GM23338 (cell line): ENCODE results near the gene LPO. TPM values are rescaled to one million over a fixed set of nuclear protein-coding genes. Genes with fewer than 3 reads are reported as not detected.
A peak's percentile ranks its signal among the peaks of the same experiment; 100 is the strongest.

ENCODE experiments used
- ATAC-seq: fragments of 200-7000 bp; cut with Tn5 transposase; 3 replicates; pipeline ENCODE4 v1.9.1; 2020
- DNase-seq: peaks from one replicate; pipeline ENCODE4 v3.0.0-alpha.2; 2015; ENCODE audit warnings: low spot score
- H2AFZ ChIP-seq: fragments of 200-600 bp; sonication (generic); 2 replicates; pipeline ENCODE4 v1.8.0; 2016; ENCODE audit warnings: antibody characterized with exemption, mild to moderate bottlenecking, moderate library complexity
- H3F3A ChIP-seq: fragments of 200-600 bp; sonication (generic); replicated peaks from 2 replicates; pipeline ENCODE4 v1.8.0; 2017; ENCODE audit warnings: antibody characterized with exemption, mixed run types, low read depth
- H3K27ac ChIP-seq: fragments of 200-600 bp; sonication (generic); 2 replicates; pipeline ENCODE4 v1.6.1; 2016; ENCODE audit warnings: low read depth
- H3K27me3 ChIP-seq: fragments of 200-600 bp; sonication (generic); 2 replicates; pipeline ENCODE4 v1.8.0; 2016; ENCODE audit warnings: mild to moderate bottlenecking, mixed run types, moderate library complexity; ENCODE audit not compliant: insufficient read depth
- H3K36me3 ChIP-seq: fragments of 200-600 bp; sonication (generic); 2 replicates; pipeline ENCODE4 v1.8.0; 2016; ENCODE audit warnings: mild to moderate bottlenecking; ENCODE audit not compliant: insufficient read depth
- H3K4me1 ChIP-seq: fragments of 200-600 bp; sonication (generic); 2 replicates; pipeline ENCODE4 v1.8.0; 2016; ENCODE audit warnings: mild to moderate bottlenecking, moderate library complexity; ENCODE audit not compliant: insufficient read depth
- H3K4me2 ChIP-seq: fragments of 200-600 bp; sonication (generic); 2 replicates; pipeline ENCODE4 v1.7.1; 2017; ENCODE audit warnings: mixed run types
- H3K4me3 ChIP-seq: fragments of 200-600 bp; sonication (generic); 2 replicates; pipeline ENCODE4 v1.6.1; 2016; ENCODE audit warnings: mixed run types
- H3K79me2 ChIP-seq: fragments of 200-600 bp; sonication (generic); replicated peaks from 2 replicates; pipeline ENCODE4 v1.8.0; 2017; ENCODE audit warnings: mild to moderate bottlenecking; ENCODE audit not compliant: insufficient read depth
- H3K9me2 ChIP-seq: fragments of 200-600 bp; sonication (generic); 2 replicates; pipeline ENCODE4 v1.8.0; 2017; ENCODE audit not compliant: insufficient read depth
- H4K20me1 ChIP-seq: fragments of 200-600 bp; sonication (generic); replicated peaks from 2 replicates; pipeline ENCODE4 v1.8.0; 2017; ENCODE audit warnings: mild to moderate bottlenecking; ENCODE audit not compliant: insufficient read depth
- H3K27ac Mint-ChIP-seq: 2 replicates; pipeline ENCODE4 v1.8.0; 2020; ENCODE audit warnings: inconsistent platforms, mild to moderate bottlenecking, moderate library complexity, mixed read lengths
- H3K27me3 Mint-ChIP-seq: 3 replicates; pipeline ENCODE4 v1.8.0; 2022; ENCODE audit warnings: low read depth, mild to moderate bottlenecking, moderate library complexity, mixed read lengths, inconsistent platforms; ENCODE audit not compliant: insufficient read depth, poor library complexity
- H3K36me3 Mint-ChIP-seq: 3 replicates; pipeline ENCODE4 v1.8.0; 2021; ENCODE audit warnings: low read depth, mild to moderate bottlenecking, inconsistent platforms, moderate library complexity, mixed read lengths
- H3K4me1 Mint-ChIP-seq: 3 replicates; pipeline ENCODE4 v1.8.0; 2020; ENCODE audit warnings: mild to moderate bottlenecking, inconsistent platforms, mixed read lengths
- H3K4me3 Mint-ChIP-seq: 3 replicates; pipeline ENCODE4 v1.8.0; 2021; ENCODE audit warnings: moderate library complexity, mild to moderate bottlenecking, inconsistent platforms, mixed read lengths
- H3K9me3 Mint-ChIP-seq: 3 replicates; pipeline ENCODE4 v1.8.0; 2020; ENCODE audit warnings: moderate library complexity, mild to moderate bottlenecking, inconsistent platforms, mixed read lengths
- CREB1 ChIP-seq: fragments of 250-450 bp; sonication (Bioruptor Pico); IDR thresholded peaks from 2 replicates; pipeline ENCODE4 v1.5.0; 2020; ENCODE audit warnings: low read depth, mild to moderate bottlenecking, moderate library complexity
- CTCF ChIP-seq, 2 experiments: fragments of 200-600 bp in 1 of 2; sonication (generic) in 1 of 2; conservative IDR thresholded peaks; 2 replicates each; pipeline versions ENCODE4 v1.5.1 to v1.6.1; 2016 to 2017; ENCODE audit warnings: antibody characterized with exemption in 2 of 2, low read depth in 2 of 2, mild to moderate bottlenecking in 2 of 2, moderate library complexity in 1 of 2
- EZH2 ChIP-seq: fragments of 200-600 bp; sonication (generic); IDR thresholded peaks from one replicate; pipeline ENCODE4 v1.8.0; 2017; ENCODE audit warnings: antibody characterized with exemption, mild to moderate bottlenecking, low read depth; ENCODE audit not compliant: unreplicated experiment
- EZH2phosphoT487 ChIP-seq: fragments of 200-600 bp; sonication (generic); IDR thresholded peaks from one replicate; pipeline ENCODE4 v1.8.1; 2018; ENCODE audit warnings: antibody characterized with exemption; ENCODE audit not compliant: unreplicated experiment
- JUNB ChIP-seq: IDR thresholded peaks from one replicate; pipeline ENCODE4 v1.6.1; 2016; ENCODE audit warnings: antibody characterized with exemption; ENCODE audit not compliant: unreplicated experiment
- NANOG ChIP-seq: IDR thresholded peaks from 2 replicates; pipeline ENCODE4 v1.6.1; 2016; ENCODE audit warnings: antibody characterized with exemption, borderline replicate concordance
- POLR2AphosphoS5 ChIP-seq: IDR thresholded peaks from 2 replicates; pipeline ENCODE4 v1.6.1; 2016; ENCODE audit warnings: antibody characterized with exemption, low read depth
- REST ChIP-seq: IDR thresholded peaks from one replicate; pipeline ENCODE4 v1.6.1; 2018; ENCODE audit warnings: antibody characterized with exemption; ENCODE audit not compliant: unreplicated experiment
- STAT1 ChIP-seq: IDR thresholded peaks from one replicate; pipeline ENCODE4 v1.6.1; 2016; ENCODE audit warnings: antibody characterized with exemption; ENCODE audit not compliant: unreplicated experiment
- ZNF114 ChIP-seq: fragments of 250-450 bp; sonication (Bioruptor Pico); IDR thresholded peaks from 2 replicates; pipeline ENCODE4 v1.5.0; 2020; ENCODE audit warnings: mild to moderate bottlenecking, moderate library complexity
- ZNF331 ChIP-seq: fragments of 250-450 bp; sonication (Bioruptor Pico); IDR thresholded peaks from 2 replicates; pipeline ENCODE4 v1.5.0; 2020; ENCODE audit warnings: low read depth, mild to moderate bottlenecking, moderate library complexity
- ZNF462 ChIP-seq: fragments of 250-450 bp; sonication (Bioruptor Pico); IDR thresholded peaks from 2 replicates; pipeline ENCODE4 v1.5.0; 2020; ENCODE audit warnings: mild to moderate bottlenecking, moderate library complexity
- polyA plus RNA-seq: library from polyadenylated mRNA; unstranded; fragments of >200 nt; fragmentation: Nextera tagmentation; extraction: Ambion mirVana; gene quantifications from 2 replicates; pipeline ENCODE4 v1.2.1, GENCODE V29; 2016
- total RNA-seq: library from RNA; depleted of rRNA; stranded (reverse); fragments of >200 nt; shearing (Covaris generic); gene quantifications from 2 replicates; pipeline ENCODE4 v1.2.3, GENCODE V29; 2014
- TF ChIP-seq, protein P1 (sequence below): IDR thresholded peaks from 2 replicates; pipeline ENCODE4 v1.6.1; 2016; ENCODE audit warnings: antibody characterized with exemption

The LPO gene
- total and polyA plus RNA-seq, 2 experiments from 2014 or later, result 0.13 to 0.35 TPM

DNA sequence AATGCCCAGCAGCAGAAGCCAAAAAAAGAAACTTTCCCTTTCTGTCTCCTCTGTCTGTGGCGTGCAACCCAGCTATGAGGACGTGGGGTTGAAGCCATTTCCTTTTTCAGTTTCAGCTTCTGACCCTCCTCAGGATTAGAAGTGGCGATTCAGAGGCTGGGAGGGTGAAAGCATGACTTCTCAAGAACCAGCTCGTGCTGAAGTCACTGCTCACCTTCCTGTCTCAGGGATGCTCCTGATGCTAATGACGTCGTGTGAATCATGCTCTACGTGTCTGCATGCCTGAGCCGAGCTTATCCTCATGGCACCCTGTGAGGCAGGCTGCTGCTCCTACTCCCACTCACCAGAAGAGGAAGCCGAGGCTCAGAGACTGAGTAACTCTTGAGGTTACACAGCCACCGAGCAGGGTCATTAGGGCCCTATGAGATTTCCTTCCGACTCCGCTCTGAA is 5.7 kb upstream of the LPO start:
- DNase-seq, result peak; percentile 33

More for the DNA sequence above, 5.7 kb upstream of the LPO start:
- Mint-ChIP-seq H3K9me3 (peaks cover 4% of the 10 kb centered on the region; the same call in 1 of the 3 replicates), H3K27ac (no peak overlapping the region), H3K4me3 (no peak overlapping the region), H3K27me3 (no peaks in the 10 kb centered on the region), H3K4me1 (peaks cover 10% of the 10 kb centered on the region), H3K36me3 (no peaks in the 10 kb centered on the region)
- Histone ChIP-seq H3K27ac (no peak overlapping the region), H2AFZ (peak overlapping the region; percentile 89), H3F3A (no peaks in the 10 kb centered on the region), H3K36me3 (no peaks in the 10 kb centered on the region), H3K79me2 (no peaks in the 10 kb centered on the region), H3K4me1 (peaks cover 3% of the 10 kb centered on the region; the same call in 1 of the 2 replicates), H3K27me3 (peaks cover 15% of the 10 kb centered on the region; the same call in 1 of the 2 replicates), H3K4me3 (no peak overlapping the region), H3K9me2 (0 out of 2 replicates have a peak, but pooled peaks cover 3% of the 10 kb centered on the region), H4K20me1 (no peaks in the 10 kb centered on the region), H3K4me2 (no peak overlapping the region)
- peak; percentile 78 for ATAC-seq
- TF ChIP-seq ZNF462 (no peak), POLR2AphosphoS5 (no peak), STAT1 (no peak), JUNB (no peak), CTCF (conservative IDR thresholded peaks at IDR 0.05; ENCODE audit: low read depth in 2 of 2) (no peak), ZNF114 (CRISPR knock-in tag) (no peak), EZH2phosphoT487 (no peak), REST (no peak), NANOG (no peak), EZH2 (no peak), ZNF331 (no peak), CREB1 (CRISPR knock-in tag) (no peak)
- TF ChIP-seq, protein P1, sequence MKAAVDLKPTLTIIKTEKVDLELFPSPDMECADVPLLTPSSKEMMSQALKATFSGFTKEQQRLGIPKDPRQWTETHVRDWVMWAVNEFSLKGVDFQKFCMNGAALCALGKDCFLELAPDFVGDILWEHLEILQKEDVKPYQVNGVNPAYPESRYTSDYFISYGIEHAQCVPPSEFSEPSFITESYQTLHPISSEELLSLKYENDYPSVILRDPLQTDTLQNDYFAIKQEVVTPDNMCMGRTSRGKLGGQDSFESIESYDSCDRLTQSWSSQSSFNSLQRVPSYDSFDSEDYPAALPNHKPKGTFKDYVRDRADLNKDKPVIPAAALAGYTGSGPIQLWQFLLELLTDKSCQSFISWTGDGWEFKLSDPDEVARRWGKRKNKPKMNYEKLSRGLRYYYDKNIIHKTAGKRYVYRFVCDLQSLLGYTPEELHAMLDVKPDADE, result no peak
